ENCODE measurements around the gene SEL1L2. TPM values are rescaled to one million over a fixed set of nuclear protein-coding genes. Genes with fewer than 3 reads are reported as not detected.

Gene SEL1L2
- total RNA-seq, 4 donors from 2014 or later = 1.4 TPM; not detected in 3

DNA sequence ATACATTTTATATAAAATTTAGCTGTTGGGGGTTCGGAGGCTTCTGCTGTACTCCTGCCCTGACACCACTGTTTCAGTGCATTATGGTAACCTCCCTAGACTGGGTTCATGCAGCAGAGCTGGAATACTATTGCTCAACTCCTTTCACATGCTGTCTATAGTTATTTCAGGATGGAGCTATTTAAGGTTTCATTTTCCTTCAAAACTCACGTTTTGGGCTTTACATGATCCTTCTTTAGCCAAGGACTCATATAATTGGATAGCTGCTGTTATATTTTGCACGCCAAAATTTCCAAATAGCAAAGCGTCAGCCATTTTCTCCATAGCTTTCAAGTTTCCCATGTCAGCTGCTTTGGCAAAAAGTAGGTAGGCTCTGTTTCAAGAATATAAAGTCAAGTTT lies 76.8 kb downstream of the SEL1L2 start:
- TF ChIP-seq, protein P1, sequence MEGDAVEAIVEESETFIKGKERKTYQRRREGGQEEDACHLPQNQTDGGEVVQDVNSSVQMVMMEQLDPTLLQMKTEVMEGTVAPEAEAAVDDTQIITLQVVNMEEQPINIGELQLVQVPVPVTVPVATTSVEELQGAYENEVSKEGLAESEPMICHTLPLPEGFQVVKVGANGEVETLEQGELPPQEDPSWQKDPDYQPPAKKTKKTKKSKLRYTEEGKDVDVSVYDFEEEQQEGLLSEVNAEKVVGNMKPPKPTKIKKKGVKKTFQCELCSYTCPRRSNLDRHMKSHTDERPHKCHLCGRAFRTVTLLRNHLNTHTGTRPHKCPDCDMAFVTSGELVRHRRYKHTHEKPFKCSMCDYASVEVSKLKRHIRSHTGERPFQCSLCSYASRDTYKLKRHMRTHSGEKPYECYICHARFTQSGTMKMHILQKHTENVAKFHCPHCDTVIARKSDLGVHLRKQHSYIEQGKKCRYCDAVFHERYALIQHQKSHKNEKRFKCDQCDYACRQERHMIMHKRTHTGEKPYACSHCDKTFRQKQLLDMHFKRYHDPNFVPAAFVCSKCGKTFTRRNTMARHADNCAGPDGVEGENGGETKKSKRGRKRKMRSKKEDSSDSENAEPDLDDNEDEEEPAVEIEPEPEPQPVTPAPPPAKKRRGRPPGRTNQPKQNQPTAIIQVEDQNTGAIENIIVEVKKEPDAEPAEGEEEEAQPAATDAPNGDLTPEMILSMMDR (IDR thresholded peaks at IDR 0.05) = no peak
- no peak for ATAC-seq (ENCODE audit: low FRiP score)

DNA sequence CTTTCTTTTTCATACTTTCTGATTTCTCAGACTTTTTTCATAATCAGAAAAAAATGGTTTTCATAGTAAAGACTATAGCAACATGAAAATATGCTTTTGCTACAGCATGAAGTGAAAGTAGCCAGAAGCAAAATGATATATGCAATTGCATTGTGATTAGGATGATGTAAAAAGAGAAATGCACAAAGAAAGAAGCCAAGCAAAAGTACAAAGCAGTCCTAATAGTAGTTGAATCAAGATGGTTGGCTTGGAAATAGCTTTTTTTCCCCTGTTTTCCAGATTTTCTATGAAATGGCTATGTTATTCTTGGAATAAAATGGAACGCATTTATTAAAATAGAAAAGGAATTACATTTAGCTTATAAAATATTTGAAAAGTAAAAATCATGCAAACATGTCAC lies 77.3 kb downstream of the SEL1L2 start:
- ATAC-seq (ENCODE audit: low FRiP score) (no peak), DNase-seq (ENCODE audit: low spot score) (no peak)
- TF ChIP-seq, protein P1 (IDR thresholded peaks at IDR 0.05) = no peak

More for the DNA sequence above, 76.8 kb downstream of the SEL1L2 start:
- DNase-seq (ENCODE audit: low spot score) = no peak

DNA sequence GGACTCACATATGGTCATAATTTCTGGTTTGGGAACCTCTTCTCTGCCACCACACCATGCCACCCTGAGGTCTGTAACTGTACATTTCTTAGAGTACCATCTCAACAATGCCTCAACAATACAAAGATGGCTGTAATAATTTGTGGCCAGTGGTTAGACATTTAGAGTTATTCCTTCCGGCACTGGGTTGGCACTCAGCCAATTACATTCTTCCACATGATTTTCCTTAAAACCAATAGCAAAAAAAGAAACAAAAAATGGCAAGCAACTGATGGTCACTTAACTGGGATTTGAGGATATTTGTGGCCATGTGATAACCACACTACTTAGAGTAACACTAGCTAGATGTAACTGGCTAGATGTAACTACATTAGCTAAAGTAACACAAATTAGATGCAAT lies 79.9 kb downstream of the SEL1L2 start:
- no peak for DNase-seq (ENCODE audit: low spot score)
- TF ChIP-seq, protein P1 (IDR thresholded peaks at IDR 0.05) = no peak
- no peak for ATAC-seq (ENCODE audit: low FRiP score)

- TF ChIP-seq, protein P1 (IDR thresholded peaks at IDR 0.05) = no peak
- ATAC-seq (ENCODE audit: low FRiP score) = no peak
Measured at GRCh38 chr20:13909067-13909466, 81.3 kb downstream of the SEL1L2 start.

GRCh38 chr20:13904766-13905165 lies 85.6 kb downstream of the SEL1L2 start:
- DNase-seq (ENCODE audit: low spot score) (no peak), ATAC-seq (ENCODE audit: low FRiP score) (no peak)
- TF ChIP-seq, protein P1 (IDR thresholded peaks at IDR 0.05) = no peak

More at GRCh38 chr20:13909067-13909466, 81.3 kb downstream of the SEL1L2 start:
- DNase-seq (ENCODE audit: low spot score) = no peak

- no peak for DNase-seq (ENCODE audit: low spot score)
- TF ChIP-seq, protein P1 (IDR thresholded peaks at IDR 0.05) = no peak
- ATAC-seq (ENCODE audit: low FRiP score) = no peak
Measured at GRCh38 chr20:13900496-13900895, 89.9 kb downstream of the SEL1L2 start.

- TF ChIP-seq, protein P1 (IDR thresholded peaks at IDR 0.05) = no peak
- DNase-seq (ENCODE audit: low spot score) = no peak
- ATAC-seq (ENCODE audit: low FRiP score) = no peak
Measured at GRCh38 chr20:13898012-13898612, 92.3 kb downstream of the SEL1L2 start.

Data from omental fat pad (tissue), 4 donors.